Aorta (tissue), 5 donors: ENCODE results near the gene CELF1. TPM values are rescaled to one million over a fixed set of nuclear protein-coding genes. Genes with fewer than 3 reads are reported as not detected.

Experiments used
- ATAC-seq: fragments of 200-7000 bp; cut with Tn5 transposase; one replicate; pipeline ENCODE4 v1.9.1; 2022; ENCODE audit warnings: moderate library complexity; ENCODE audit not compliant: low FRiP score
- DNase-seq, 2 donors: peaks; one replicate each; pipeline ENCODE4 v3.0.0-alpha.2; 2020
- H3K27ac ChIP-seq, 2 donors: one replicate each; pipeline ENCODE4 v1.5.1; 2013; ENCODE audit warnings: low read length in 2 of 2, mild to moderate bottlenecking in 2 of 2, moderate library complexity in 2 of 2, control low read depth in 1 of 2, inconsistent platforms in 1 of 2, low read depth in 1 of 2
- H3K27me3 ChIP-seq, 2 donors: one replicate each; pipeline ENCODE4 v1.6.1; 2013; ENCODE audit warnings: control low read depth in 1 of 2, low read length in 1 of 2, mild to moderate bottlenecking in 1 of 2, moderate library complexity in 1 of 2; ENCODE audit not compliant: insufficient read depth in 2 of 2, control insufficient read depth in 1 of 2
- H3K36me3 ChIP-seq, 2 donors: one replicate each; pipeline ENCODE4 v1.6.1; 2013; ENCODE audit warnings: control low read depth in 1 of 2, low read length in 1 of 2, mild to moderate bottlenecking in 1 of 2; ENCODE audit not compliant: insufficient read depth in 2 of 2, control insufficient read depth in 1 of 2
- H3K4me1 ChIP-seq, 2 donors: one replicate each; pipeline ENCODE4 v1.6.1; 2013; ENCODE audit warnings: low read length in 2 of 2, control low read depth in 1 of 2, mild to moderate bottlenecking in 1 of 2, moderate library complexity in 1 of 2; ENCODE audit not compliant: insufficient read depth in 2 of 2, control insufficient read depth in 1 of 2
- H3K4me3 ChIP-seq, 2 donors: one replicate each; pipeline ENCODE4 v1.5.1; 2013; ENCODE audit warnings: low read length in 2 of 2, control low read depth in 1 of 2, mild to moderate bottlenecking in 1 of 2
- H3K9me3 ChIP-seq: one replicate; pipeline ENCODE4 v1.6.1; 2013; ENCODE audit warnings: mild to moderate bottlenecking, low read length; ENCODE audit not compliant: control insufficient read depth
- WGBS, 2 donors: extraction: QIAGEN DNeasy Blood & Tissue Kit; methylation state at CpG; one replicate each; pipeline ENCODE4 v1.1.7; 2013; 5-methylcytosine and 5-hydroxymethylcytosine counted together
- intact Hi-C, 2 donors: fragments of 100-400 bp; cut with DNase I; formaldehyde crosslinking; loops; one replicate each; pipeline versions ENCODE4 v1.14.2 to v1.15.0; 2022
- polyA plus RNA-seq, 2 donors: library from polyadenylated mRNA; stranded (reverse); fragments of 200-250 nt; gene quantifications; one replicate each; pipeline ENCODE4 v1.2.3, GENCODE V29; 2013
- total RNA-seq, 2 donors: library from RNA; stranded (reverse); fragmentation: NEBNext Ultra II Directional; extraction: Animal tissue kit (Norgen Biotek cat#: 25700); gene quantifications; one replicate each; pipeline ENCODE4 v1.2.1, GENCODE V29; 2021
- donor health status: healthy with polysubstance abuse.
- donor health status: Bipolar disorder and iron deficiency.
- donor health status: DM: no; HTN: no; CAD: no.
- donor health status: DM: no; HTN: no; CAD: no.
- donor health status: DM: yes; HTN: yes; CAD: no.

Gene CELF1
- total and polyA plus RNA-seq, 4 donors, result 11.3 to 114 (median 58.1) TPM

DNA sequence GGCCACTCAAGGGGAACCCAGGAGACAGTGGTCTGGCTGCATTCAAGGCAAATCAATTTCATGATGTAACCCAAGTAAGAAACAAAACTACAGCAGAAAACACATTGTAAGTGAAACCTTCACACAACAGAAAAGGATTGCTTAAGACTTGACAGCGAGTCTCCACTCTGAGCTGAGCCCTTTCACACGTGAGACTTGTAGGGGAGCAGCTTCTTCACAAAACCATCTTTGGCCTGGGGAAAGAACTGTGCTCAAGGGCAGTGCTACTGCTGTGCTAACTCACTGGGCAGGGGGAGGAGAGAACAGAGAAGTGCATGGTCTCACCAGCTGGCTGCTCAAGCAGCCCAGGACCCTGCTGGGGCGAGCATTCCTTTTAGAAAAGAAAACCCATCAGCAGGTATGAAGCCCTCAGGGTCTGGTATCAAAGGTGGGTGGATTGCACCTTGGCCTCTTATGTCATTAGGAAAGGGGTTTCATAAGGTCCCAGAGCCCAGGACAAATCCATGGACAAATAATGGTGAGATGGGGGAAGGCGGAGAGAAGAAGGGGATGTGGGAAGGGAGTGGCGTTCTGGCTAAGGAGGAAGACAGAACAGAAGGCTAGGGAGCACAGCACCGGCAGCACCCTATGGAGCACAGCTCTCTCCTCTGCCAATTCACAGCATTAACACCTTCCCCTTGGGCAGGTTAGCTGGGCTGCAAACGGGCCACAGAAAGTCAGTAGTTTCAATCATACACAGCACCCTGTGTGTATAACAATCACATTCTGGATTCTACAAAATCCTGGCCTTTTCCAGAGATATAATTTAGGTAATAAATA, 83.4 kb downstream of the CELF1 start:
- H3K27me3 ChIP-seq, result no peaks in the 10 kb centered on the region
- intact Hi-C loops, result loop anchor here in 1 of 2 donors (5.0 kb wide), 2 partner anchors 38 to 53 kb away; no protein-coding TSS in a partner anchor
- no peaks in the 10 kb centered on the region for H3K4me1 ChIP-seq
- 79 to 81% methylated on average over 7 of the region's 7 CpGs for WGBS, 2 donors
- ATAC-seq (peak; percentile 4), DNase-seq (peak in 1 of 2 donors; percentile 24)
- H3K36me3 ChIP-seq, result peaks cover 6 to 8% of the 10 kb centered on the region in 2 donors
- H3K4me3 ChIP-seq, result no peak overlapping the region
- H3K27ac ChIP-seq, result no peak overlapping the region
- H3K9me3 ChIP-seq, result no peaks in the 10 kb centered on the region

- no peaks in the 10 kb centered on the region for H3K4me1 ChIP-seq
- no peaks in the 10 kb centered on the region for H3K27me3 ChIP-seq
- DNase-seq, result peak in 1 of 2 donors; percentile 26
- WGBS, 2 donors, result 54 to 57% methylated on average over 8 of the region's 8 CpGs
- peaks cover 6% of the 10 kb centered on the region in 2 donors for H3K36me3 ChIP-seq
- H3K9me3 ChIP-seq, result no peaks in the 10 kb centered on the region
- intact Hi-C loops, result loop anchor here in 1 of 2 donors (5.0 kb wide), 1 partner anchor 54 kb away; no protein-coding TSS in a partner anchor
- ATAC-seq, result no peak
- H3K27ac ChIP-seq, result no peak overlapping the region
- H3K4me3 ChIP-seq, result no peak overlapping the region
Measured at GRCh38 chr11:47468598-47469214, 84.2 kb downstream of the CELF1 start.

GRCh38 chr11:47467357-47467756, 85.6 kb downstream of the CELF1 start:
- Histone ChIP-seq H3K27ac (no peak overlapping the region), H3K36me3 (peaks cover 4 to 6% of the 10 kb centered on the region in 2 donors), H3K4me3 (no peak overlapping the region), H3K9me3 (no peaks in the 10 kb centered on the region), H3K27me3 (no peaks in the 10 kb centered on the region), H3K4me1 (no peaks in the 10 kb centered on the region)
- intact Hi-C loops, result loop anchor here in 1 of 2 donors (5.0 kb wide), 1 partner anchor 55 kb away; no protein-coding TSS in a partner anchor
- 79 to 82% methylated on average over 7 of the region's 7 CpGs for WGBS, 2 donors
- ATAC-seq (peak; percentile 17), DNase-seq (peak in 1 of 2 donors; percentile 37)

GRCh38 chr11:47466701-47467250, 86.2 kb downstream of the CELF1 start:
- 29% methylated on average over 4 of the region's 4 CpGs for WGBS, 2 donors
- ATAC-seq, result peak; percentile 59
- Histone ChIP-seq H3K9me3 (no peaks in the 10 kb centered on the region), H3K4me1 (no peaks in the 10 kb centered on the region), H3K27ac (peak overlapping the region in 1 of 2 donors; percentile 5), H3K36me3 (peaks cover 0 to 6% of the 10 kb centered on the region in 2 donors), H3K4me3 (no peak overlapping the region), H3K27me3 (no peaks in the 10 kb centered on the region)
- intact Hi-C loops, result loop anchor here in 1 of 2 donors (5.0 kb wide), 1 partner anchor 56 kb away; no protein-coding TSS in a partner anchor
- DNase-seq, result peak; percentile 41 to 71

- WGBS, 2 donors, result 14 to 28% methylated on average over 5 of the region's 5 CpGs
- no peak for ATAC-seq
- H3K27ac ChIP-seq, result no peak overlapping the region
- no peak for DNase-seq
- no peaks in the 10 kb centered on the region for H3K27me3 ChIP-seq
- no peaks in the 10 kb centered on the region for H3K9me3 ChIP-seq
- no peaks in the 10 kb centered on the region for H3K4me1 ChIP-seq
- H3K36me3 ChIP-seq, result peaks cover 0 to 3% of the 10 kb centered on the region in 2 donors
- intact Hi-C loops, result loop anchor here in 1 of 2 donors (5.0 kb wide), 1 partner anchor 56 kb away; no protein-coding TSS in a partner anchor
- no peak overlapping the region for H3K4me3 ChIP-seq
Measured at GRCh38 chr11:47466201-47466600, 86.7 kb downstream of the CELF1 start.

DNA sequence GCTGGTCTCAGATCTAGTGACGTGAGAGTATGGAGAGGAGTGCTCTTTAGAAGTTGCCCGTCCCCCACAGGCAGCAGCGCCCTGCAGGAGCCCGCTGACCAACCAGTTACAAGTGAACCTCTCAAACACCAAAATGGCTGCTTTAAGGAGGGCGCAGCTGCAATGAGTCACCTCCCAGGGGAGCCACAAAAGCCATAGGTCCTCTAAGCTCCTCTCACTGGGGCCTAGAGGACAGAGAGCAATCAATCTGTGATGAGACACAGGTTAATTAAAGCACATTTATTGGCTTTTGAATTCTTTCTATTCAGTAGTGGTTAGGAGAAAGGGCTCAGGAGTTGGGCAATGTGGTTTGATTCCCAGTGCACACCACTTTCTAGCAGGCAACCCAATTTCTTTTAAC, 88.4 kb downstream of the CELF1 start:
- ATAC-seq (no peak), DNase-seq (peak in 1 of 2 donors; percentile 42)
- no peak overlapping the region for H3K4me3 ChIP-seq
- intact Hi-C loops, result no loop called here
- no peaks in the 10 kb centered on the region for H3K27me3 ChIP-seq
- H3K27ac ChIP-seq, result no peak overlapping the region
- H3K36me3 ChIP-seq, result no peaks in the 10 kb centered on the region
- 86% methylated on average over 5 of the region's 5 CpGs for WGBS, 2 donors
- H3K4me1 ChIP-seq, result no peaks in the 10 kb centered on the region
- no peaks in the 10 kb centered on the region for H3K9me3 ChIP-seq

DNA sequence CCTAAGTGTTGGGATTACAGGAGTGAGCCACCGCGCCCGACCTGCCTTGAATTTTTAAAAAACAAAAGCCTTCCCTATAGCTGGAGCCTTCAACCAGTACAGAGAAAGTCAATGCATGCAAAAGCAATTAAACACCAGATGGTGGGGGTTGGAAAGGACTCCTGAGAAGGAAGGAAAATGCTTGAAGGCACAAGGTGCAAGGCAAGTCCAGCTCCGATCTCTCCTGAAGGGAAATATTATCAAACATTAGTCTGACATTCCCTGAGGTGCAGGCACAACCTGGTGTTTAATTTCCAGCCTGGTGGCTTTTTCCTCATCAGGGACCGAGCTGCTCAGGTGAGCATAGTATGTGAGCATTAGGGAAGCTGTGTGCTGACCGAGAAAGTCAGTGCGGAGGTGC, 91.1 kb downstream of the CELF1 start:
- no peaks in the 10 kb centered on the region for H3K27me3 ChIP-seq
- 94 to 96% methylated on average over 7 of the region's 7 CpGs for WGBS, 2 donors
- no peaks in the 10 kb centered on the region for H3K36me3 ChIP-seq
- H3K27ac ChIP-seq, result no peak overlapping the region
- no peak for ATAC-seq
- intact Hi-C loops, result no loop called here
- no peaks in the 10 kb centered on the region for H3K9me3 ChIP-seq
- no peak overlapping the region for H3K4me3 ChIP-seq
- H3K4me1 ChIP-seq, result no peaks in the 10 kb centered on the region
- no peak for DNase-seq

DNA sequence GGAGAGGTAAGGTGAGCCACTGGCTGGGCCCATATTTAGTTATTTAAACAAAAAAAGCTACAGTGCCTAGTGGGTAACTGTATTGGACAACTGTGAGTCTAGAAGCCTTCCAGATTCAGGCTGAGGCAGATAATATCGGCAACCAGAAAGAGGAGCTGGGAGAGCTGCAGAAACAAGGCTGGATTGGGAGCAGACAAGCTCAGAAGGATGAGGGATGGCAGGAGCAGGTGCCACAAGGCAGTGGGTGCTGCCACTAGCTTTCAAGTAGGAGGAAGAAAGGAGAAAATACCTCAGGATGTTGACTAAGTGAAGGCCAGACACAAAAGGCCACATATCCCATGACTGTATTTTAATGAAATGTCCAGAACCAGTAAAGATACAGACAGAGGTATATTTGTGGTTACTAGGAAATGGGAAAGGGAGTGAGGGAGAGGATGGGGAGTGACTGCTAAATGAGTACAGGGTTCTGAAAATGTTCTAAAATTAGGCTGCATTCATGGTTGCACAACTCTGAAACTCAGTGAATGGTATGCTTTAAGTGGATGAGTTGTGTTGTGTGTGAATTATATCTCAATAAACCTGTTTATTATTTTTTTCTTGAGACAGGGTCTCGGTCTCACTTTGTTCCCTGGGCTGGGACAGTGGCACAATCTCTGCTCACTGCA, 92.2 kb downstream of the CELF1 start:
- ATAC-seq (no peak), DNase-seq (no peak)
- no peaks in the 10 kb centered on the region for H3K27me3 ChIP-seq
- no peaks in the 10 kb centered on the region for H3K36me3 ChIP-seq
- H3K27ac ChIP-seq, result no peak overlapping the region
- no peaks in the 10 kb centered on the region for H3K9me3 ChIP-seq
- intact Hi-C loops, result no loop called here
- H3K4me1 ChIP-seq, result no peaks in the 10 kb centered on the region
- 95 to 97% methylated on average over 2 of the region's 2 CpGs for WGBS, 2 donors
- H3K4me3 ChIP-seq, result no peak overlapping the region
